ENCODE data around the gene DCTN5.
"Not testable (repeated sequence)": the region's sequence is repeated elsewhere in the genome, so short reads cannot be mapped to it uniquely, and the experiment has no call there.

The DCTN5 gene

GRCh38 chr16:23709536-23709935 lies 68.3 kb downstream of the DCTN5 start:
- no peak overlapping the region for H3K27ac ChIP-seq (ENCODE audit: low read length)
- H3K9ac ChIP-seq (ENCODE audit: low read length in 2 of 2): no peak overlapping the region
- H3K36me3 ChIP-seq (ENCODE audit: control insufficient read depth in 2 of 2, insufficient read depth in 2 of 2, low read length in 2 of 2): no peaks in the 10 kb centered on the region
- H3K9me3 ChIP-seq (ENCODE audit: control insufficient read depth in 2 of 2, low read length in 2 of 2): peaks cover 18 to 25% of the 10 kb centered on the region in 2 donors
- H3K4me1 ChIP-seq (ENCODE audit: control insufficient read depth, insufficient read depth, low read length): no peaks in the 10 kb centered on the region
- H3K4me3 ChIP-seq (ENCODE audit: low read length in 2 of 2): no peak overlapping the region
- H3K27me3 ChIP-seq (ENCODE audit: control insufficient read depth in 1 of 2, insufficient read depth in 2 of 2, low read length in 2 of 2): peaks cover 9 to 26% of the 10 kb centered on the region in 2 donors

- H3K9me3 ChIP-seq (ENCODE audit: control insufficient read depth in 2 of 2, low read length in 2 of 2): peaks cover 18 to 25% of the 10 kb centered on the region in 2 donors
- peaks cover 10 to 26% of the 10 kb centered on the region in 2 donors for H3K27me3 ChIP-seq (ENCODE audit: control insufficient read depth in 1 of 2, insufficient read depth in 2 of 2, low read length in 2 of 2)
- H3K36me3 ChIP-seq (ENCODE audit: control insufficient read depth in 2 of 2, insufficient read depth in 2 of 2, low read length in 2 of 2): no peaks in the 10 kb centered on the region
- H3K4me1 ChIP-seq (ENCODE audit: control insufficient read depth, insufficient read depth, low read length): no peaks in the 10 kb centered on the region
- no peak overlapping the region for H3K4me3 ChIP-seq (ENCODE audit: low read length in 2 of 2)
- H3K27ac ChIP-seq (ENCODE audit: low read length): no peak overlapping the region
- H3K9ac ChIP-seq (ENCODE audit: low read length in 2 of 2): no peak overlapping the region
Measured at GRCh38 chr16:23710008-23710407, 68.7 kb downstream of the DCTN5 start.

- Histone ChIP-seq H3K9me3 (ENCODE audit: control insufficient read depth in 2 of 2, low read length in 2 of 2) (peaks cover 18 to 25% of the 10 kb centered on the region in 2 donors), H3K4me1 (ENCODE audit: control insufficient read depth, insufficient read depth, low read length) (no peaks in the 10 kb centered on the region), H3K36me3 (ENCODE audit: control insufficient read depth in 2 of 2, insufficient read depth in 2 of 2, low read length in 2 of 2) (no peaks in the 10 kb centered on the region), H3K27ac (ENCODE audit: low read length) (no peak overlapping the region), H3K4me3 (ENCODE audit: low read length in 2 of 2) (no peak overlapping the region), H3K9ac (ENCODE audit: low read length in 2 of 2) (no peak overlapping the region), H3K27me3 (ENCODE audit: control insufficient read depth in 1 of 2, insufficient read depth in 2 of 2, low read length in 2 of 2) (peaks cover 10 to 26% of the 10 kb centered on the region in 2 donors)
Measured at GRCh38 chr16:23710504-23710903, 69.2 kb downstream of the DCTN5 start.

GRCh38 chr16:23711785-23712184 lies 70.5 kb downstream of the DCTN5 start:
- no peaks in the 10 kb centered on the region for H3K4me1 ChIP-seq (ENCODE audit: control insufficient read depth, insufficient read depth, low read length)
- no peak overlapping the region for H3K4me3 ChIP-seq (ENCODE audit: low read length in 2 of 2)
- no peak overlapping the region for H3K27ac ChIP-seq (ENCODE audit: low read length)
- peaks cover 18 to 22% of the 10 kb centered on the region in 2 donors for H3K9me3 ChIP-seq (ENCODE audit: control insufficient read depth in 2 of 2, low read length in 2 of 2)
- H3K9ac ChIP-seq (ENCODE audit: low read length in 2 of 2): no peak overlapping the region
- no peaks in the 10 kb centered on the region for H3K36me3 ChIP-seq (ENCODE audit: control insufficient read depth in 2 of 2, insufficient read depth in 2 of 2, low read length in 2 of 2)
- peaks cover 9 to 26% of the 10 kb centered on the region in 2 donors for H3K27me3 ChIP-seq (ENCODE audit: control insufficient read depth in 1 of 2, insufficient read depth in 2 of 2, low read length in 2 of 2)

- Histone ChIP-seq H3K9ac (ENCODE audit: low read length in 2 of 2) (no peak within 1 kb of the TSS), H3K36me3 (ENCODE audit: control insufficient read depth in 2 of 2, insufficient read depth in 2 of 2, low read length in 2 of 2) (no peaks in the 10 kb centered on the region), H3K27me3 (ENCODE audit: control insufficient read depth in 1 of 2, insufficient read depth in 2 of 2, low read length in 2 of 2) (peaks cover 10 to 26% of the 10 kb centered on the region in 2 donors), H3K27ac (ENCODE audit: low read length) (no peak within 1 kb of the TSS), H3K4me1 (ENCODE audit: control insufficient read depth, insufficient read depth, low read length) (no peaks in the 10 kb centered on the region), H3K4me3 (ENCODE audit: low read length in 2 of 2) (no peak within 1 kb of the TSS), H3K9me3 (ENCODE audit: control insufficient read depth in 2 of 2, low read length in 2 of 2) (peaks cover 18 to 22% of the 10 kb centered on the region in 2 donors)
Measured at GRCh38 chr16:23712976-23713375, 71.7 kb downstream of the DCTN5 start, which contains the start of gene ERN2. TSS of gene ERN2 (minus strand) at chr16:23713222. CDS start at chr16:23713187, 35 bp downstream.

GRCh38 chr16:23716484-23716883 lies 75.2 kb downstream of the DCTN5 start:
- peaks cover 10 to 24% of the 10 kb centered on the region in 2 donors for H3K27me3 ChIP-seq (ENCODE audit: control insufficient read depth in 1 of 2, insufficient read depth in 2 of 2, low read length in 2 of 2)

GRCh38 chr16:23722613-23723240 lies 81.5 kb downstream of the DCTN5 start:
- H3K27ac ChIP-seq (ENCODE audit: low read length); H3K4me3 ChIP-seq (ENCODE audit: low read length in 2 of 2); H3K36me3 ChIP-seq (ENCODE audit: control insufficient read depth in 2 of 2, insufficient read depth in 2 of 2, low read length in 2 of 2); H3K27me3 ChIP-seq (ENCODE audit: control insufficient read depth in 1 of 2, insufficient read depth in 2 of 2, low read length in 2 of 2); H3K9me3 ChIP-seq (ENCODE audit: control insufficient read depth in 2 of 2, low read length in 2 of 2); H3K9ac ChIP-seq (ENCODE audit: low read length in 2 of 2); H3K4me1 ChIP-seq (ENCODE audit: control insufficient read depth, insufficient read depth, low read length): not testable (repeated sequence)

More at GRCh38 chr16:23716484-23716883, 75.2 kb downstream of the DCTN5 start:
- Histone ChIP-seq H3K9ac (ENCODE audit: low read length in 2 of 2) (no peak overlapping the region), H3K4me1 (ENCODE audit: control insufficient read depth, insufficient read depth, low read length) (no peaks in the 10 kb centered on the region), H3K9me3 (ENCODE audit: control insufficient read depth in 2 of 2, low read length in 2 of 2) (no peaks in the 10 kb centered on the region), H3K4me3 (ENCODE audit: low read length in 2 of 2) (no peak overlapping the region), H3K27ac (ENCODE audit: low read length) (no peak overlapping the region), H3K36me3 (ENCODE audit: control insufficient read depth in 2 of 2, insufficient read depth in 2 of 2, low read length in 2 of 2) (no peaks in the 10 kb centered on the region)

- H3K9ac ChIP-seq (ENCODE audit: low read length in 2 of 2): no peak overlapping the region
- peaks cover 0 to 2% of the 10 kb centered on the region in 2 donors for H3K9me3 ChIP-seq (ENCODE audit: control insufficient read depth in 2 of 2, low read length in 2 of 2)
- no peaks in the 10 kb centered on the region for H3K27me3 ChIP-seq (ENCODE audit: control insufficient read depth in 1 of 2, insufficient read depth in 2 of 2, low read length in 2 of 2)
- no peaks in the 10 kb centered on the region for H3K4me1 ChIP-seq (ENCODE audit: control insufficient read depth, insufficient read depth, low read length)
- no peaks in the 10 kb centered on the region for H3K36me3 ChIP-seq (ENCODE audit: control insufficient read depth in 2 of 2, insufficient read depth in 2 of 2, low read length in 2 of 2)
- H3K27ac ChIP-seq (ENCODE audit: low read length): no peak overlapping the region
- no peak overlapping the region for H3K4me3 ChIP-seq (ENCODE audit: low read length in 2 of 2)
Measured at GRCh38 chr16:23724096-23724784, 83.0 kb downstream of the DCTN5 start.

GRCh38 chr16:23724785-23725131 lies 83.5 kb downstream of the DCTN5 start:
- Histone ChIP-seq H3K36me3 (ENCODE audit: control insufficient read depth in 2 of 2, insufficient read depth in 2 of 2, low read length in 2 of 2) (no peaks in the 10 kb centered on the region), H3K27ac (ENCODE audit: low read length) (no peak overlapping the region), H3K9me3 (ENCODE audit: control insufficient read depth in 2 of 2, low read length in 2 of 2) (peaks cover 0 to 2% of the 10 kb centered on the region in 2 donors), H3K27me3 (ENCODE audit: control insufficient read depth in 1 of 2, insufficient read depth in 2 of 2, low read length in 2 of 2) (no peaks in the 10 kb centered on the region), H3K4me3 (ENCODE audit: low read length in 2 of 2) (no peak overlapping the region), H3K4me1 (ENCODE audit: control insufficient read depth, insufficient read depth, low read length) (no peaks in the 10 kb centered on the region), H3K9ac (ENCODE audit: low read length in 2 of 2) (no peak overlapping the region)

- no peak overlapping the region for H3K27ac ChIP-seq (ENCODE audit: low read length)
- no peaks in the 10 kb centered on the region for H3K36me3 ChIP-seq (ENCODE audit: control insufficient read depth in 2 of 2, insufficient read depth in 2 of 2, low read length in 2 of 2)
Measured at GRCh38 chr16:23726710-23727109, 85.4 kb downstream of the DCTN5 start.

More at GRCh38 chr16:23726710-23727109, 85.4 kb downstream of the DCTN5 start:
- Histone ChIP-seq H3K4me3 (ENCODE audit: low read length in 2 of 2) (no peak overlapping the region), H3K9me3 (ENCODE audit: control insufficient read depth in 2 of 2, low read length in 2 of 2) (peaks cover 0 to 2% of the 10 kb centered on the region in 2 donors), H3K4me1 (ENCODE audit: control insufficient read depth, insufficient read depth, low read length) (no peaks in the 10 kb centered on the region), H3K27me3 (ENCODE audit: control insufficient read depth in 1 of 2, insufficient read depth in 2 of 2, low read length in 2 of 2) (peaks cover 0 to 2% of the 10 kb centered on the region in 2 donors), H3K9ac (ENCODE audit: low read length in 2 of 2) (no peak overlapping the region)

All from stomach smooth muscle (tissue), 2 donors.